Trophoblast cell (in vitro differentiated cells and primary cell): Measurements from ENCODE around the gene RBM18.

Experiments used
- DNase-seq, 2 donors: peaks; one replicate each; pipeline ENCODE4 v3.0.0-alpha.2; 2016
- H2AFZ ChIP-seq: 2 replicates; pipeline ENCODE4 v1.6.1; 2013; ENCODE audit warnings: low read length, moderate library complexity, mild to moderate bottlenecking; ENCODE audit not compliant: insufficient read depth, poor library complexity
- H2AK5ac ChIP-seq: 2 replicates; pipeline ENCODE4 v1.6.1; 2013; ENCODE audit warnings: mild to moderate bottlenecking, low read length
- H2BK120ac ChIP-seq: 2 replicates; pipeline ENCODE4 v1.6.1; 2013; ENCODE audit warnings: low read length, mild to moderate bottlenecking, moderate library complexity; ENCODE audit not compliant: insufficient read depth, poor library complexity
- H2BK12ac ChIP-seq: 2 replicates; pipeline ENCODE4 v1.6.1; 2013; ENCODE audit warnings: mild to moderate bottlenecking, low read length, moderate library complexity
- H2BK5ac ChIP-seq: 2 replicates; pipeline ENCODE4 v1.6.1; 2013; ENCODE audit warnings: low read length, low read depth, moderate library complexity, mild to moderate bottlenecking; ENCODE audit not compliant: poor library complexity
- H3K14ac ChIP-seq: 2 replicates; pipeline ENCODE4 v1.6.1; 2013; ENCODE audit warnings: mild to moderate bottlenecking, low read length
- H3K18ac ChIP-seq: 2 replicates; pipeline ENCODE4 v1.6.1; 2013; ENCODE audit warnings: mild to moderate bottlenecking, low read length
- H3K23ac ChIP-seq: 2 replicates; pipeline ENCODE4 v1.6.1; 2013; ENCODE audit warnings: low read length
- H3K27ac ChIP-seq: 2 replicates; pipeline ENCODE4 v1.5.1; 2013; ENCODE audit warnings: low read depth, mild to moderate bottlenecking, inconsistent platforms, low read length, moderate library complexity
- H3K27me3 ChIP-seq: 2 replicates; pipeline ENCODE4 v1.6.1; 2013; ENCODE audit warnings: inconsistent platforms, mild to moderate bottlenecking, low read length, moderate library complexity; ENCODE audit not compliant: insufficient read depth
- H3K36me3 ChIP-seq, 2 experiments: 1 replicate in 1 of 2; 2 replicates in 1 of 2; pipeline ENCODE4 v1.6.1; 2013; ENCODE audit warnings: low read length in 2 of 2, mild to moderate bottlenecking in 2 of 2, moderate library complexity in 1 of 2; ENCODE audit not compliant: insufficient read depth in 2 of 2, control insufficient read depth in 1 of 2
- H3K4ac ChIP-seq: 2 replicates; pipeline ENCODE4 v1.6.1; 2013; ENCODE audit warnings: low read depth, mild to moderate bottlenecking, low read length, moderate library complexity
- H3K4me1 ChIP-seq, 2 experiments: 1 replicate in 1 of 2; 2 replicates in 1 of 2; pipeline ENCODE4 v1.6.1; 2013; ENCODE audit warnings: low read length in 2 of 2, mild to moderate bottlenecking in 2 of 2, moderate library complexity in 1 of 2; ENCODE audit not compliant: insufficient read depth in 2 of 2, control insufficient read depth in 1 of 2
- H3K4me2 ChIP-seq: 2 replicates; pipeline ENCODE4 v1.6.1; 2013; ENCODE audit warnings: inconsistent platforms, mild to moderate bottlenecking, low read length, moderate library complexity
- H3K4me3 ChIP-seq: 2 replicates; pipeline ENCODE4 v1.5.1; 2013; ENCODE audit warnings: mild to moderate bottlenecking, low read depth, low read length, inconsistent platforms
- H3K79me1 ChIP-seq: one replicate; pipeline ENCODE4 v1.6.1; 2013; ENCODE audit warnings: low read length
- H3K79me2 ChIP-seq: 2 replicates; pipeline ENCODE4 v1.6.1; 2013; ENCODE audit warnings: low read length, mild to moderate bottlenecking; ENCODE audit not compliant: control insufficient read depth, insufficient read depth, poor library complexity
- H3K9ac ChIP-seq: 2 replicates; pipeline ENCODE4 v1.6.1; 2013; ENCODE audit warnings: mild to moderate bottlenecking, low read length
- H3K9me3 ChIP-seq: 2 replicates; pipeline ENCODE4 v1.6.1; 2013; ENCODE audit warnings: low read depth, mild to moderate bottlenecking, control low read depth, inconsistent platforms, low read length; ENCODE audit not compliant: insufficient read depth
- H4K12ac ChIP-seq: 2 replicates; pipeline ENCODE4 v1.6.1; 2013; ENCODE audit warnings: low read depth, mild to moderate bottlenecking, low read length, moderate library complexity
- H4K8ac ChIP-seq: 2 replicates; pipeline ENCODE4 v1.6.1; 2013; ENCODE audit warnings: low read depth, mild to moderate bottlenecking, low read length, moderate library complexity
- H4K91ac ChIP-seq: one replicate; pipeline ENCODE4 v1.6.1; 2013; ENCODE audit warnings: low read depth, mild to moderate bottlenecking, low read length, moderate library complexity
- WGBS: extraction: QIAGEN DNeasy Blood & Tissue Kit; methylation state at CpG from one replicate; pipeline ENCODE4 v1.1.7; 2013; ENCODE audit warnings: missing lambda C conversion rate; ENCODE audit not compliant: insufficient read length, insufficient coverage; ENCODE audit errors: extremely low coverage; 5-methylcytosine and 5-hydroxymethylcytosine counted together

The RBM18 gene

DNA sequence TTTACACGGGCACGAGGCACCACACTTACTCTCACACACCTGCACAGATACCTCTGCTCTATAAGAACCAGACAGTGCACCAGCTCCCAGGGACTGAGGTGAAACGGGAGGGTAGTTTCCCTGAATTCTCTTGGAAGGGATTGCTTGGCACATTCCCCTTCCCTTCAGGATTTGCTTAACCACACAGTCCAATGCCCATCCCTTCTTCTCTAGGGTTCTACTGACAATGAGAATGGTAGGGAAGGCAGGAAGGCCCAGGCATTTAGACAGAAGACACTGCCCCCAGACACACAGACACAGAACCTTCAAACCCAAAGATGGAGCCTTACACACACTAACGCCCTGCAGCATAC is 35.2 kb downstream of the RBM18 start:
- Histone ChIP-seq H4K91ac (no peak overlapping the region), H2AFZ (no peak overlapping the region), H3K4me2 (no peak overlapping the region), H2BK12ac (no peak overlapping the region), H3K27me3 (peaks cover 65% of the 10 kb centered on the region), H3K9ac (no peak overlapping the region), H3K36me3 (no peaks in the 10 kb centered on the region), H2BK120ac (no peak overlapping the region), H3K79me2 (no peaks in the 10 kb centered on the region), H3K23ac (peak overlapping the region; percentile 3), H3K9me3 (peaks cover 10% of the 10 kb centered on the region), H3K4me1 (peaks cover 2 to 8% of the 10 kb centered on the region in 2 experiments), H4K8ac (no peak overlapping the region), H4K12ac (no peak overlapping the region), H3K4ac (no peak overlapping the region), H3K4me3 (no peak overlapping the region), H2BK5ac (no peak overlapping the region), H3K27ac (no peak overlapping the region), H3K79me1 (no peaks in the 10 kb centered on the region), H3K14ac (no peak overlapping the region), H3K18ac (no peak overlapping the region), H2AK5ac (no peak overlapping the region)
- no peak for DNase-seq
- WGBS: no CpG with 5 or more reads among the region's 4 CpGs

DNA sequence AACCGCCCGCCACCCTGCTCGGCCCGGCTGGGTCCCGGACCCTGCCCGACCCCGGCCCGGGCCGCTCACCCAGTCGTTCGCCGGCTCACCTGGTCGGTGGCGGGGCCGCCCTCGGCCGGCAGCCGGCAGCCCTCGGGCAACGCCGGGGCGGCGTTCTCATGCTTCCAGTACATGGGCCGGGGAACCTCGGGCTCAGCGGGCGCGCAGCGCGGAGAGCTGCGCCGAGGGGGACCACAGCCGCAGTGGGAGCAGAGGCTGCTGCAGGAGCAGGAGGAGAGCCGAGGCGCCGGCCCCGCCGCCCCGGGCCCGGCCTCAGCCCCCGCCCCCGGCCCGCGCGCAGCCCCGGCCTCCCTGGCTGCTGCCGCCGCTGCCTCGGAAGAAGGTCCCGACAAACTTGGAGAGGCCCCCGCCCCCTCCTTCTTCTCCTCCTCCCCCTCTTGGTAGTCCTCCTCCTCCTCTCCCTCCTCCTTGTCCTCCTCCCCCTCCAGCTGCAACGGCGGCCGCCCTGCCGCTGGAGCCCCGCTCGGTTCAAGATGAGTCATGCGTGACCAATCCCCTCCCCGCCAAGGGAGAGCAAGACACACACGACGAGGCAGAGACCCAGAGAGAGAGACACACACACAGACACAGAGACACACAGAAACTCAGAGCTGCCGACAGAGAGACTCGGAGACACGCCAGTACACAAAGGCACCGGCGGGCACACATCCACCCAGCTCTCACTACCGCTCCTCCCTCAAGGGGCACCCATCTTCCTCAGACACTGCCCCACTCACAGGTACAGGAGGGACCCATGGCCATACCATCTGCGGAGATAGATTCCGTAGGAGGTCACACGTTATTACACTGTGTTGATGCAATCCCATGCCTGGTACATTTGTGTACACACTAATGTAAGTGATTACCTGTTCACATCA is 35.8 kb downstream of the RBM18 start, which contains the start of gene LHX6:
Gene LHX6, minus strand, starts transcription at position 390 of the 917 bp plus-strand sequence. Its CDS starts 217 bp downstream, at position 173.
- no CpG with 5 or more reads among the region's 70 CpGs for WGBS

DNA sequence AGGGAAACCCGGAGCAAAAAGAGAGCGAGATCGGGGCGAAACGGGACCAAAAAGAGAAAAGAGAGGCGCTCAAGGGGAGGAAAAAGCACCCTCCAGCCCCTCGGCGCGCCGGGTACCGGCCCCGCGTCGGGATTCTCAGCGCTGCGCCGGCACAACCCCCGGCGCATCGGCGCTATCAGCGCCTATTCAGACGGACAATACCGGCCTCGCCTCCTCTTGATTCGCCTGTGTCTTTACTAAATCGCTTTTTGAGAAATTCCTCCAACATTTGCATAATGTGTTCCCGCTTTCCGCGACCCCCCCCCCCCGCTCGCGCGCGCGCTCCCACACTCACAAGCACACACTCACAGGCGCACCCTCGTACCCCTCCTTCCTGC is 36.5 kb downstream of the RBM18 start:
- H2BK12ac ChIP-seq: no peak overlapping the region
- H3K9ac ChIP-seq: no peak overlapping the region
- H3K36me3 ChIP-seq: no peaks in the 10 kb centered on the region
- no peak overlapping the region for H2BK5ac ChIP-seq
- no peak overlapping the region for H4K8ac ChIP-seq
- peaks cover 2 to 8% of the 10 kb centered on the region in 2 experiments for H3K4me1 ChIP-seq
- no peak overlapping the region for H3K23ac ChIP-seq
- DNase-seq: no peak
- H4K91ac ChIP-seq: no peak overlapping the region
- no peaks in the 10 kb centered on the region for H3K79me2 ChIP-seq
- H3K18ac ChIP-seq: no peak overlapping the region
- no peak overlapping the region for H3K14ac ChIP-seq
- peaks cover 75% of the 10 kb centered on the region for H3K27me3 ChIP-seq
- peak overlapping the region; percentile 70 for H3K4me2 ChIP-seq
- H2AFZ ChIP-seq: no peak overlapping the region
- H2BK120ac ChIP-seq: no peak overlapping the region
- H3K4ac ChIP-seq: no peak overlapping the region
- H3K9me3 ChIP-seq: peaks cover 12% of the 10 kb centered on the region
- H3K4me3 ChIP-seq: no peak overlapping the region
- no peak overlapping the region for H3K27ac ChIP-seq
- no peak overlapping the region for H4K12ac ChIP-seq
- H3K79me1 ChIP-seq: no peaks in the 10 kb centered on the region
- WGBS: no CpG with 5 or more reads among the region's 38 CpGs
- no peak overlapping the region for H2AK5ac ChIP-seq

More for the DNA sequence above, 35.8 kb downstream of the RBM18 start, which contains the start of gene LHX6:
- H2BK12ac ChIP-seq: no peak within 1 kb of the TSS
- no peak within 1 kb of the TSS for H2AFZ ChIP-seq
- no peaks in the 10 kb centered on the region for H3K36me3 ChIP-seq
- H3K4me3 ChIP-seq: peak within 1 kb of the TSS; percentile 33
- H3K23ac ChIP-seq: peak within 1 kb of the TSS; percentile 3
- peak within 1 kb of the TSS; percentile 70 for H3K4me2 ChIP-seq
- H3K4ac ChIP-seq: no peak within 1 kb of the TSS
- no peak within 1 kb of the TSS for H3K9ac ChIP-seq
- no peak within 1 kb of the TSS for H3K14ac ChIP-seq
- no peak within 1 kb of the TSS for H4K91ac ChIP-seq
- H3K27me3 ChIP-seq: peaks cover 69% of the 10 kb centered on the region
- peak in 1 of 2 donors; percentile 18 for DNase-seq
- no peaks in the 10 kb centered on the region for H3K79me2 ChIP-seq
- H3K79me1 ChIP-seq: no peaks in the 10 kb centered on the region
- no peak within 1 kb of the TSS for H2BK120ac ChIP-seq
- H4K12ac ChIP-seq: no peak within 1 kb of the TSS
- H3K18ac ChIP-seq: no peak within 1 kb of the TSS
- peaks cover 12% of the 10 kb centered on the region for H3K9me3 ChIP-seq
- no peak within 1 kb of the TSS for H2BK5ac ChIP-seq
- H3K4me1 ChIP-seq: peaks cover 2 to 8% of the 10 kb centered on the region in 2 experiments
- H3K27ac ChIP-seq: no peak within 1 kb of the TSS
- no peak within 1 kb of the TSS for H2AK5ac ChIP-seq
- no peak within 1 kb of the TSS for H4K8ac ChIP-seq

DNA sequence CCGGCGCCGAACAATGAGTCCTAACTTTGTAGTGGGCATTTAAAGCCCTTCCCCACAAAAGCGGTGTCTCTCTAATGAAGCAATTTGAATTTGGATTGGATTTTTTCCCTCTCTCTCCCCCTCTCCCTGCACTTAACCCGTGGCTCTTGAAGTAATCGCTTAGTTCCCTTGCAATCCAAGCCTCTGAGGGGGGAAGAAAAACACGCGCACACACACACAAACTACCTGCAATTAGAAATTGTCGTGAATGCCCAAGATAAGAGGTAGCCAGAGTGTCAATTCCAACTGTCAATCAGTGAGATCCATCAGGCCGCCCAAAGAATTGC is 37.1 kb downstream of the RBM18 start:
- Histone ChIP-seq H3K27me3 (peaks cover 81% of the 10 kb centered on the region), H3K79me2 (no peaks in the 10 kb centered on the region), H3K18ac (no peak overlapping the region), H2BK5ac (no peak overlapping the region), H3K27ac (no peak overlapping the region), H3K23ac (no peak overlapping the region), H2AFZ (no peak overlapping the region), H3K4me3 (no peak overlapping the region), H3K79me1 (no peaks in the 10 kb centered on the region), H4K8ac (no peak overlapping the region), H3K14ac (no peak overlapping the region), H2BK120ac (no peak overlapping the region), H2BK12ac (no peak overlapping the region), H3K4me2 (no peak overlapping the region), H3K4ac (no peak overlapping the region), H3K36me3 (no peaks in the 10 kb centered on the region), H3K4me1 (peaks cover 2 to 8% of the 10 kb centered on the region in 2 experiments), H4K12ac (no peak overlapping the region), H3K9ac (no peak overlapping the region), H4K91ac (no peak overlapping the region), H3K9me3 (peaks cover 12% of the 10 kb centered on the region), H2AK5ac (no peak overlapping the region)
- no peak for DNase-seq
- WGBS: no CpG with 5 or more reads among the region's 10 CpGs
